Measurements from ENCODE around the gene NAA40. TPM values are rescaled to one million over a fixed set of nuclear protein-coding genes. Genes with fewer than 3 reads are reported as not detected.

Gene NAA40
- total RNA-seq, 1 experiment from 2014 or later: 43.7 TPM

DNA sequence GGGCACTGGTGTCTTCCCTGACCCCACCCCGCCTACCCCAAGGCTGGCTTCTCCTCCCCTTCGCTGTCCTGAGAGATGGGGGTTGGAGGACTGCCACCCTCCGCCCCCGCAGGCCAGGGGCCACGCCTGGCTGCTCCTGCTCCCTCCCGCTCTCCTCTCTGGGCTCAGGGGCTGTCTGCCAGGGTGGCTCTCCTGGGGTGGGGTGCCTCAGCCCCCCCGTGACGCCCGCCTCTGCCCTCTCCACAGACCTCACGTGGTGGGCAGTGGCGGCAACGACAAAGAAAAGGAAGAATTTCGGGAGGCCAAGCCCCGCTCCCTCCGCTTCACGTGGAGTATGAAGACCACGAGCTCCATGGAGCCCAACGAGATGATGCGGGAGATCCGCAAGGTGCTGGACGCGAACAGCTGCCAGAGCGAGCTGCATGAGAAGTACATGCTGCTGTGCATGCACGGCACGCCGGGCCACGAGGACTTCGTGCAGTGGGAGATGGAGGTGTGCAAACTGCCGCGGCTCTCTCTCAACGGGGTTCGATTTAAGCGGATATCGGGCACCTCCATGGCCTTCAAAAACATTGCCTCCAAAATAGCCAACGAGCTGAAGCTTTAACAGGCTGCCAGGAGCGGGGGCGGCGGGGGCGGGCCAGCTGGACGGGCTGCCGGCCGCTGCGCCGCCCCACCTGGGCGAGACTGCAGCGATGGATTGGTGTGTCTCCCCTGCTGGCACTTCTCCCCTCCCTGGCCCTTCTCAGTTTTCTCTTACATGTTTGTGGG lies 30.0 kb upstream of the NAA40 start:
- Mint-ChIP-seq H3K9me3 (ENCODE audit: unreplicated experiment) (no peaks in the 10 kb centered on the region), H3K4me3 (ENCODE audit: unreplicated experiment) (no peak overlapping the region), H3K27ac (ENCODE audit: unreplicated experiment) (no peak overlapping the region), H3K27me3 (ENCODE audit: insufficient read depth, unreplicated experiment) (no peaks in the 10 kb centered on the region), H3K4me1 (ENCODE audit: low read depth, unreplicated experiment) (no peaks in the 10 kb centered on the region), H3K36me3 (ENCODE audit: insufficient read depth, unreplicated experiment) (peaks cover 60% of the 10 kb centered on the region)
- Histone ChIP-seq H3K27me3 (replicated peaks; ENCODE audit: control insufficient read depth, insufficient read depth, low read length) (no peaks in the 10 kb centered on the region), H3K36me3 (ENCODE audit: control insufficient read depth, insufficient read depth, low read length) (peaks cover 3% of the 10 kb centered on the region; the same call in 1 of the 2 replicates), H3K4me1 (0 out of 2 replicates have a peak, but pooled peaks cover 5% of the 10 kb centered on the region), H3K9me3 (no peaks in the 10 kb centered on the region), H3K4me3 (ENCODE audit: low read depth, low read length) (no peak overlapping the region)
- BruUV-seq (replicated peaks): no TSS peak
- DNase-seq: no peak
- TF ChIP-seq CTCF (IDR thresholded peaks at IDR 0.05; ENCODE audit: insufficient read depth in 1 of 2, low read depth in 1 of 2, low read length in 1 of 2, severe bottlenecking in 1 of 2, unreplicated experiment in 1 of 2): no peak
- ChIA-PET CTCF (interaction anchor here (1.1 kb wide), 1 partner anchor 37 kb away, joined by 3 read pairs; no protein-coding TSS in a partner anchor), POLR2A (no interaction called here)
- intact Hi-C loops (cut with micrococcal nuclease; ENCODE audit: unreplicated experiment): loop anchor here (5.0 kb wide), 1 partner anchor 38 kb away; no protein-coding TSS in a partner anchor

DNA sequence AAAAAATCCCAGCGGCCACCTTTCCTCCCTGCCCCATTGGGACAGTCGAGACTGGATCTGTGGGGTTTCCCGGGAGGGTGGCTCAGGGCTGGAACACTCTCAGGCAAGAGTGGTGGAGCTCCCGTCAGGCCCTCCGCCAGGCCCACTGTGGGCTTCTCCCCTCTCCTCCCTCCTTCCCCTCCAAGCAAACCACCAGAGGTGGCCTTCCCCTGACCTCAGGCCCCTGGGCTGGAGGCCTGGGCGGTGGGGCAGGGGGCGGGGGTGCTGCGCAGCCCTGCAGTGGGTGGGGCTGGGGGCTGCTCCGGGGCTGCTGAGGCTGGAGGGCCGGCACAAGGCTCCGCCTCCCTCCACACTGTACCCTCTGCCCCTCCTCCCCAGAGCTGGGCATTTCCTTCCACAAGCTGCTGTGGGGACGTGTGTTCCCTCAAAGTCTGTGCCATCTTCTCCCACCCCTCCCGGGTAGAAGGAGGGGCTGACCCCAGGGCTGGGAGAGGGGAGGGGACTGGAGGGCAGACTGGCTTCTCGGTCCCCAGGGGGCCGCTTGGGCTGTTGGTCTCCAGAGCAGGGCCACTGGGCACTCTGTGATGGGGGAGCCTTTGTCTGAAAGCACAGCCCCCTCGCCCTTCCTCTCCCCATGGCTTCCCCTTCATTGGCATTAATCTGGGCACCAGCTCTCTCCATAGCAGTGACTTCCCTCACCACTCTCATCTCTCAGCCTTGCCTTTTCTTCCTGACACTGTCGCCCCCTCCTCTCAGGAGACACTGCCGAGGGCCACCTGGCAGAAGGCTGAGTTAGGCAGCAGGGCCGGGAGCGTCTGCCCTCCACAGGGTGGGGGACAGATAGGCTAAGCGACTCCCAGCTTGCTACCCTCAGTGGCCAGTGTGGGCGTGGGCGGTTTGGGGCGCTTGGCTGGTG lies 29.0 kb upstream of the NAA40 start:
- Histone ChIP-seq H3K27me3 (replicated peaks; ENCODE audit: control insufficient read depth, insufficient read depth, low read length) (no peaks in the 10 kb centered on the region), H3K36me3 (ENCODE audit: control insufficient read depth, insufficient read depth, low read length) (peaks cover 3% of the 10 kb centered on the region; the same call in 1 of the 2 replicates), H3K9me3 (no peaks in the 10 kb centered on the region), H3K4me1 (0 out of 2 replicates have a peak, but pooled peaks cover 5% of the 10 kb centered on the region), H3K4me3 (ENCODE audit: low read depth, low read length) (no peak overlapping the region)
- Mint-ChIP-seq H3K27me3 (ENCODE audit: insufficient read depth, unreplicated experiment) (no peaks in the 10 kb centered on the region), H3K27ac (ENCODE audit: unreplicated experiment) (no peak overlapping the region), H3K9me3 (ENCODE audit: unreplicated experiment) (no peaks in the 10 kb centered on the region), H3K36me3 (ENCODE audit: insufficient read depth, unreplicated experiment) (peaks cover 54% of the 10 kb centered on the region), H3K4me3 (ENCODE audit: unreplicated experiment) (no peak overlapping the region), H3K4me1 (ENCODE audit: low read depth, unreplicated experiment) (no peaks in the 10 kb centered on the region)
- no peak for TF ChIP-seq CTCF (IDR thresholded peaks at IDR 0.05; ENCODE audit: insufficient read depth in 1 of 2, low read depth in 1 of 2, low read length in 1 of 2, severe bottlenecking in 1 of 2, unreplicated experiment in 1 of 2)
- intact Hi-C loops (cut with micrococcal nuclease; ENCODE audit: unreplicated experiment): loop anchor here (5.0 kb wide), 1 partner anchor 37 kb away; no protein-coding TSS in a partner anchor
- no peak for DNase-seq
- no TSS peak for BruUV-seq (replicated peaks)
- POLR2A ChIA-PET: no interaction called here
- CTCF ChIA-PET: no interaction called here

GRCh38 chr11:63910675-63911074 lies 28.1 kb upstream of the NAA40 start:
- Histone ChIP-seq H3K9me3 (no peaks in the 10 kb centered on the region), H3K4me3 (ENCODE audit: low read depth, low read length) (no peak overlapping the region), H3K36me3 (ENCODE audit: control insufficient read depth, insufficient read depth, low read length) (peaks cover 3% of the 10 kb centered on the region; the same call in 1 of the 2 replicates), H3K27me3 (replicated peaks; ENCODE audit: control insufficient read depth, insufficient read depth, low read length) (no peaks in the 10 kb centered on the region), H3K4me1 (0 out of 2 replicates have a peak, but pooled peaks cover under 1% of the 10 kb centered on the region)
- Mint-ChIP-seq H3K4me3 (ENCODE audit: unreplicated experiment) (no peak overlapping the region), H3K27me3 (ENCODE audit: insufficient read depth, unreplicated experiment) (no peaks in the 10 kb centered on the region), H3K36me3 (ENCODE audit: insufficient read depth, unreplicated experiment) (peaks cover 46% of the 10 kb centered on the region), H3K27ac (ENCODE audit: unreplicated experiment) (no peak overlapping the region), H3K4me1 (ENCODE audit: low read depth, unreplicated experiment) (no peaks in the 10 kb centered on the region), H3K9me3 (ENCODE audit: unreplicated experiment) (no peaks in the 10 kb centered on the region)
- DNase-seq: no peak
- no TSS peak for BruUV-seq (replicated peaks)
- intact Hi-C loops (cut with micrococcal nuclease; ENCODE audit: unreplicated experiment): no loop called here
- CTCF ChIA-PET: interaction anchor here (0.7 to 1.1 kb wide), 2 partner anchors 35 to 84 kb away, joined by 3 to 4 read pairs; no protein-coding TSS in a partner anchor
- POLR2A ChIA-PET: no interaction called here
- no peak for TF ChIP-seq CTCF (IDR thresholded peaks at IDR 0.05; ENCODE audit: insufficient read depth in 1 of 2, low read depth in 1 of 2, low read length in 1 of 2, severe bottlenecking in 1 of 2, unreplicated experiment in 1 of 2)
